ENCODE results near the gene TPST1.
"Not testable (repeated sequence)": the region's sequence is repeated elsewhere in the genome, so short reads cannot be mapped to it uniquely, and the experiment has no call there.

Gene TPST1

GRCh38 chr7:66204822-66205740, at the start of gene TPST1:
Gene TPST1 (plus strand): TSS chr7:66205334. CDS start chr7:66240426, 35,092 bp downstream.
- DNase-seq: peak; percentile 61

- not testable (repeated sequence) for DNase-seq
These were observed 49.1 kb upstream of the TPST1 start for GRCh38 chr7:66156035-66156434.

GRCh38 chr7:66157060-66157459, 48.1 kb upstream of the TPST1 start:
- DNase-seq: no peak

GRCh38 chr7:66162622-66163021, 42.5 kb upstream of the TPST1 start:
- no peak for DNase-seq

GRCh38 chr7:66163186-66163610, 41.9 kb upstream of the TPST1 start:
- no peak for DNase-seq

- DNase-seq: no peak
These were observed 40.8 kb upstream of the TPST1 start for GRCh38 chr7:66164356-66164755.

- peak; percentile 6 for DNase-seq
These were observed 37.3 kb upstream of the TPST1 start for GRCh38 chr7:66167773-66168387.

GRCh38 chr7:66169616-66170015, 35.5 kb upstream of the TPST1 start:
- DNase-seq: no peak

- DNase-seq: no peak
These were observed 34.6 kb upstream of the TPST1 start for GRCh38 chr7:66170309-66171231.

- DNase-seq: not testable (repeated sequence)
These were observed 32.4 kb upstream of the TPST1 start for GRCh38 chr7:66172536-66173401.

GRCh38 chr7:66173856-66174255, 31.3 kb upstream of the TPST1 start:
- DNase-seq: no peak

- not testable (repeated sequence) for DNase-seq
These were observed 30.1 kb upstream of the TPST1 start for GRCh38 chr7:66175006-66175405.

GRCh38 chr7:66176914-66177313, 28.2 kb upstream of the TPST1 start:
- no peak for DNase-seq

GRCh38 chr7:66178258-66178657, 26.9 kb upstream of the TPST1 start:
- DNase-seq: no peak

GRCh38 chr7:66181329-66181728, 23.8 kb upstream of the TPST1 start:
- DNase-seq: no peak

- no peak for DNase-seq
These were observed 23.3 kb upstream of the TPST1 start for GRCh38 chr7:66181845-66182244.

- no peak for DNase-seq
These were observed 22.2 kb upstream of the TPST1 start for GRCh38 chr7:66182920-66183319.

- DNase-seq: no peak
These were observed 21.4 kb upstream of the TPST1 start for GRCh38 chr7:66183700-66184099.

- no peak for DNase-seq
These were observed 19.4 kb upstream of the TPST1 start for GRCh38 chr7:66185680-66186187.

- no peak for DNase-seq
These were observed 18.1 kb upstream of the TPST1 start for GRCh38 chr7:66186991-66187390.

- DNase-seq: no peak
These were observed 17.2 kb upstream of the TPST1 start for GRCh38 chr7:66187905-66188304.

- DNase-seq: no peak
These were observed 16.5 kb upstream of the TPST1 start for GRCh38 chr7:66188645-66189044.

All from inflammatory macrophage treated with lipopolysaccharide for 4 hours (primary cell).